Measurements from ENCODE around the gene RUVBL2.
A peak's percentile ranks its signal among the peaks of the same experiment; 100 is the strongest.

RUVBL2 gene

DNA sequence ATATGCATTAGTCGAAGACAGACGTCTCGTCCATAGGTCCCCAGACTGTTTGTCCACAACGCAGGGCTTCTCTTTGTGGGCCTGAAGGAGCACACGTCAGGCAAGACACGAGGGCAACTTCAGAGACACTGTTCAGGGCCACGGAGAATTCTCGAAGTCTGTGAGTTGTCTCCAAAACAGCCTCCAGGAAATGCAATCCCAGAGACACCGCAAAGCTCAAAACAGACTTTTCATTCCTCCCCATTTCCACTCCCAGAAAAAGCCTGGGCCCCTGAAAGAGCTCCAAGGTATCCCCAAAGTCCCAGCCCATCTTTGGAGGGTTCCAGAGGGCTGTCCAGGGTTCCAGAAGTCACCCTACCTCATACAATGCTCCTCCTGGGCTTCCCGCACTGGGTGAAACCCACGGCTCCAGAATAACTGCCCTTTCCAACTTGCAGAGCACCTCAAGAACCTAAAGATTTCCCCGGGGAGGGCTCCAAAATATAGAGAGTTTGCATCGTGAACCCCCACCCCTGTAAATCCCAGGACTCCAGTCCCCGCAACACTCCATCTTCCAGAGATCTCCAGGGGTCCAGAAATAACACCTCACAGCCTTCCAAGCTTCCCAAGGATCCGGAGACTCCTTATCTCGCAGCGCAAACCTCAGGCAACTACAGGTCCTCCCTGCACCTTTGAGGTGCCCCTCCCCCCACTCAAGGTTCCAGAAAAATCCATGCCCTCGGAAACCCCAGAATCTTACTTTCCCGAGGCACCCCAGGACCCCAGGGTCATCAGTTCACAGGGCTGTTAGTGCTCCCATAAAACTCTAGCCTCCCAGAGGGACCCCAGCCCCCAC lies 29.3 kb upstream of the RUVBL2 start:
- TF ChIP-seq, protein P1, sequence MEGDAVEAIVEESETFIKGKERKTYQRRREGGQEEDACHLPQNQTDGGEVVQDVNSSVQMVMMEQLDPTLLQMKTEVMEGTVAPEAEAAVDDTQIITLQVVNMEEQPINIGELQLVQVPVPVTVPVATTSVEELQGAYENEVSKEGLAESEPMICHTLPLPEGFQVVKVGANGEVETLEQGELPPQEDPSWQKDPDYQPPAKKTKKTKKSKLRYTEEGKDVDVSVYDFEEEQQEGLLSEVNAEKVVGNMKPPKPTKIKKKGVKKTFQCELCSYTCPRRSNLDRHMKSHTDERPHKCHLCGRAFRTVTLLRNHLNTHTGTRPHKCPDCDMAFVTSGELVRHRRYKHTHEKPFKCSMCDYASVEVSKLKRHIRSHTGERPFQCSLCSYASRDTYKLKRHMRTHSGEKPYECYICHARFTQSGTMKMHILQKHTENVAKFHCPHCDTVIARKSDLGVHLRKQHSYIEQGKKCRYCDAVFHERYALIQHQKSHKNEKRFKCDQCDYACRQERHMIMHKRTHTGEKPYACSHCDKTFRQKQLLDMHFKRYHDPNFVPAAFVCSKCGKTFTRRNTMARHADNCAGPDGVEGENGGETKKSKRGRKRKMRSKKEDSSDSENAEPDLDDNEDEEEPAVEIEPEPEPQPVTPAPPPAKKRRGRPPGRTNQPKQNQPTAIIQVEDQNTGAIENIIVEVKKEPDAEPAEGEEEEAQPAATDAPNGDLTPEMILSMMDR (IDR thresholded peaks at IDR 0.05; ENCODE audit: extremely low read depth, missing control alignments) = no peak
- no peak for DNase-seq (ENCODE audit: low spot score)

DNA sequence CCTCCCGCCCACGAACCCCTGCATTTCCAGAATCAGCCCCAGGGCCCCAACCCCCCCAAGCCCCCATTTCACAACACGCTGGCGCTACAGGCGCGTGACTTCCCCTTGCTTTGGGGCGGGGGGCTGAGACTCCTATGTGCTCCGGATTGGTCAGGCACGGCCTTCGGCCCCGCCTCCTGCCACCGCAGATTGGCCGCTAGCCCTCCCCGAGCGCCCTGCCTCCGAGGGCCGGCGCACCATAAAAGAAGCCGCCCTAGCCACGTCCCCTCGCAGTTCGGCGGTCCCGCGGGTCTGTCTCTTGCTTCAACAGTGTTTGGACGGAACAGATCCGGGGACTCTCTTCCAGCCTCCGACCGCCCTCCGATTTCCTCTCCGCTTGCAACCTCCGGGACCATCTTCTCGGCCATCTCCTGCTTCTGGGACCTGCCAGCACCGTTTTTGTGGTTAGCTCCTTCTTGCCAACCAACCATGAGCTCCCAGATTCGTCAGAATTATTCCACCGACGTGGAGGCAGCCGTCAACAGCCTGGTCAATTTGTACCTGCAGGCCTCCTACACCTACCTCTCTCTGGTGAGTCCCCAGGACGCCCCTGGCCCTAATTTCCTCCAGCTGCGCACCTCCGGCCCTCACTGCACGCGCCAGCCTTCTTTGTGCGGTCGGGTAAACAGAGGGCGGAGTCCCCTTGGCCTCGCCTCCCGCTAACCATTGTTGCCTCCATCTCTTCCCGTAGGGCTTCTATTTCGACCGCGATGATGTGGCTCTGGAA lies 28.5 kb upstream of the RUVBL2 start, which contains the start of gene FTL:
FTL (plus strand) TSS at position 270 of the 766 bp plus-strand sequence; CDS start at position 469, 199 bp downstream.
- peak; percentile 97 for DNase-seq (ENCODE audit: low spot score)
- TF ChIP-seq, protein P1 (IDR thresholded peaks at IDR 0.05; ENCODE audit: extremely low read depth, missing control alignments) = no peak

DNA sequence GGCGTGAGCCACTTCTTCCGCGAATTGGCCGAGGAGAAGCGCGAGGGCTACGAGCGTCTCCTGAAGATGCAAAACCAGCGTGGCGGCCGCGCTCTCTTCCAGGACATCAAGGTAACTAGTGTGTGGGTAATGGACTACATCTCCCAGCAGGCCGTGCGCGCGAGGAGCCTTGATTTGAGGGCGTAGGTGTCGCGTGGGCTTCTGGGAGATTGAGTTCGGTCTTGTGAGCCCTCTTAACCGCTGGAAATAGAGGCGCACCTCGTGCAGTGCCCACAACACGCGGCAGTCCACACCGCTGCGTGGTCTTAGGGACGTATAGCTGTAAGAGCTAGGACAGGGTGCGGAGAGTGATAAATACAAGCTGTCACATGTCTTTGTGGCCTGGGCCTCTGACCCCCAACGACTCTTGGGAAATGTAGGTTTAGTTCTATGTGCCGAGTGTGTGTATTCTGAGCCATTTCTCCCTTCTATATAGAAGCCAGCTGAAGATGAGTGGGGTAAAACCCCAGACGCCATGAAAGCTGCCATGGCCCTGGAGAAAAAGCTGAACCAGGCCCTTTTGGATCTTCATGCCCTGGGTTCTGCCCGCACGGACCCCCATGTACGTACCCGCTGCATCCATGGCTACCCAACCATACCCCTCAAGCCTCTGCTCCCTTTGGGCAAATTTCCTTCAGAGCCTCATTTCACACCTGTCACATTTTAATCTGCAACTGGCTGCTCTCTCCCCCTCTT lies 27.7 kb upstream of the RUVBL2 start:
- TF ChIP-seq, protein P1 (IDR thresholded peaks at IDR 0.05; ENCODE audit: extremely low read depth, missing control alignments) = no peak
- peak; percentile 79 for DNase-seq (ENCODE audit: low spot score)

DNA sequence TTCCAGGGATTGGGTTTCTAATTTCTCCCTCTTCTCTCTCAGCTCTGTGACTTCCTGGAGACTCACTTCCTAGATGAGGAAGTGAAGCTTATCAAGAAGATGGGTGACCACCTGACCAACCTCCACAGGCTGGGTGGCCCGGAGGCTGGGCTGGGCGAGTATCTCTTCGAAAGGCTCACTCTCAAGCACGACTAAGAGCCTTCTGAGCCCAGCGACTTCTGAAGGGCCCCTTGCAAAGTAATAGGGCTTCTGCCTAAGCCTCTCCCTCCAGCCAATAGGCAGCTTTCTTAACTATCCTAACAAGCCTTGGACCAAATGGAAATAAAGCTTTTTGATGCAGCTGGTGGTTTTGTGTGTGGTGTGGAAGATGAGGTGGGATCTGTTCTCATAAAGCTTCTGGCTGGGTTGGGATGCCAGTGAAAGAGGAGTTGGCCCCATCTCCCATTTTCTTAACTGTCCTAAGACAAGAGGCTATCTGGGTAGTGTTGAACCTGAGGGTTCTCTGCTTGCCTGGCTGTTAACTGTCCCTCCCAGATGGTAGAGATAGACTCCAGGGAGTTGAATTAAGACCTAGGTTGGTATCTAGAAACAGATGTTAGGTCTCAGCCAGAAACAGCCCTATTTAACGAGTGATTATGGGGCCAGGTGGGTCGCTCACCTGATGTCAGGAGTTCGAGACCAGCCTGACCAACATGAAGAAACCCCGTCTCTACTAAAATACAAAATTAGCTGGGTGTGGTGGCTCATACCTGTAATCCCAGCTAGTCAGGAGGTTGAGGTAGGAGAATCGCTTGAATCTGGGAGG lies 26.9 kb upstream of the RUVBL2 start:
- DNase-seq (ENCODE audit: low spot score) = no peak
- TF ChIP-seq, protein P1 (IDR thresholded peaks at IDR 0.05; ENCODE audit: extremely low read depth, missing control alignments) = no peak

DNA sequence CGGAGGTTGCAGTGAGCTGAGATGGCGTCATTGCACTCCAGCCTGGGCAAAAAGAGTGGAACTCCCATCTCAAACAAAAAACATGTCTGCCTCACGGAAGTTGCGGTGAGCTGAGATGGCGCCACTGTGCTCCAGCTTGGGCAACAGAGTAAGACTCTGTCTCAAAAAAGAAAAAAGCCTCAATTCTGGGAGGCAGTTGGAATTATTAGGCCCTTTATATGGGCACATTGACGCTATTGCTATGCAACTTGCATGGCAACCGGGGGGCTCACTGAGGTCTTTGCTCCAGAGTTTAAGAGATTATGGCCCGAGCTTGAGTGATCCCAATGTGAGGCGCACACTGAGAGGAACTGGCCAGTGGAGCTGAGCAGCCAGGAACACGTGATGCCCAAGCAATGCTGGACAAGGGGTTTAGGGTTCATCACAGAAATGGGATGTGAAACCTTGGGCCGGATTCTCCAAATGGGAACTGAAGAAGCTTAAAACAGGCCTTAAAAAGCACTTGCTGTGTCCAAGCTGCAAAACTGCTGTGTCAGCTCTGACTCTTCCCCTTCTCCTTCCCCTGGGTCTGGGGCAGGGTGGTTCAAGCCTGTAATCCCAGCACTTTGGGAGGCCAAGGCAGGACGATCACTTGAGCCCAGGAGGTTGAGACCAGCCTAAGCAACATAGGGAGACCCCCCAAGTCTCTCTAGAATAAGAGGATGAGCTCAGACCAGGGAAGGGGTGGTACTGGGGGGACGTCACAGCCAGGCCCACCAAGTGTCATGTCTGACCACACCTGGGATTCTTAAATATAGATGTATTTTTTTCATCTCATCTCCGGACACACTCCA lies 26.1 kb upstream of the RUVBL2 start:
- DNase-seq (ENCODE audit: low spot score) = no peak
- TF ChIP-seq, protein P1 (IDR thresholded peaks at IDR 0.05; ENCODE audit: extremely low read depth, missing control alignments) = no peak

DNA sequence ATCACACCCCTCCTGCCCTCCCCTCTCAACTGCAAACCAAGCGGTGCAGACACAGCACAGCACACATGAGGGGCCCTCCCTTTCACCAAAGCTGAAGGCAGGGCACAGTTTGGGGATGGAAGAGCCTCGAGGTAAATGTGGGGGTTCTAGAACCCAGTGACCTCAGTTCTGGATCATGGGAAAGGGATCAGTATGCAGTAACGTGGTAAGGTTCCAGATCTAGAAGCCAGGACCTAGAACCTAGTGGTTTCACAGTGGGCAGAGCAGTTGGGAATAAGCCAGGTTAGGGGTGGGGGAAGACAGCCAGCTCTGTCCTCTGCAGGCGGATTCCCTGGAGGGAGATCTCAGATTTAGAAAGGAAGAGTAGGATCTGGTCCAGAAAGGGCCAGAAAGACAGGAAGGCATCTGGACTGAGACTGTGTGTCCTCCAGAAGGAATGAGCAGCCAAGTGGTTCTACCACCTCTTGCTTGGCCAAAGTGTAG lies 25.5 kb upstream of the RUVBL2 start:
- TF ChIP-seq, protein P1 (IDR thresholded peaks at IDR 0.05; ENCODE audit: extremely low read depth, missing control alignments) = no peak
- no peak for DNase-seq (ENCODE audit: low spot score)

Measured in GM20000 (cell line).